CD4-positive, alpha-beta T cell treated with Interleukin-12 subunit alpha and Interleukin-12 subunit beta, for 1 hour (primary cell): ENCODE data around the gene KCNK5.

Source experiments
- DNase-seq: peaks from one replicate; pipeline ENCODE4 v3.0.0-alpha.2; 2020

KCNK5 gene, protein sequence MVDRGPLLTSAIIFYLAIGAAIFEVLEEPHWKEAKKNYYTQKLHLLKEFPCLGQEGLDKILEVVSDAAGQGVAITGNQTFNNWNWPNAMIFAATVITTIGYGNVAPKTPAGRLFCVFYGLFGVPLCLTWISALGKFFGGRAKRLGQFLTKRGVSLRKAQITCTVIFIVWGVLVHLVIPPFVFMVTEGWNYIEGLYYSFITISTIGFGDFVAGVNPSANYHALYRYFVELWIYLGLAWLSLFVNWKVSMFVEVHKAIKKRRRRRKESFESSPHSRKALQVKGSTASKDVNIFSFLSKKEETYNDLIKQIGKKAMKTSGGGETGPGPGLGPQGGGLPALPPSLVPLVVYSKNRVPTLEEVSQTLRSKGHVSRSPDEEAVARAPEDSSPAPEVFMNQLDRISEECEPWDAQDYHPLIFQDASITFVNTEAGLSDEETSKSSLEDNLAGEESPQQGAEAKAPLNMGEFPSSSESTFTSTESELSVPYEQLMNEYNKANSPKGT

DNA sequence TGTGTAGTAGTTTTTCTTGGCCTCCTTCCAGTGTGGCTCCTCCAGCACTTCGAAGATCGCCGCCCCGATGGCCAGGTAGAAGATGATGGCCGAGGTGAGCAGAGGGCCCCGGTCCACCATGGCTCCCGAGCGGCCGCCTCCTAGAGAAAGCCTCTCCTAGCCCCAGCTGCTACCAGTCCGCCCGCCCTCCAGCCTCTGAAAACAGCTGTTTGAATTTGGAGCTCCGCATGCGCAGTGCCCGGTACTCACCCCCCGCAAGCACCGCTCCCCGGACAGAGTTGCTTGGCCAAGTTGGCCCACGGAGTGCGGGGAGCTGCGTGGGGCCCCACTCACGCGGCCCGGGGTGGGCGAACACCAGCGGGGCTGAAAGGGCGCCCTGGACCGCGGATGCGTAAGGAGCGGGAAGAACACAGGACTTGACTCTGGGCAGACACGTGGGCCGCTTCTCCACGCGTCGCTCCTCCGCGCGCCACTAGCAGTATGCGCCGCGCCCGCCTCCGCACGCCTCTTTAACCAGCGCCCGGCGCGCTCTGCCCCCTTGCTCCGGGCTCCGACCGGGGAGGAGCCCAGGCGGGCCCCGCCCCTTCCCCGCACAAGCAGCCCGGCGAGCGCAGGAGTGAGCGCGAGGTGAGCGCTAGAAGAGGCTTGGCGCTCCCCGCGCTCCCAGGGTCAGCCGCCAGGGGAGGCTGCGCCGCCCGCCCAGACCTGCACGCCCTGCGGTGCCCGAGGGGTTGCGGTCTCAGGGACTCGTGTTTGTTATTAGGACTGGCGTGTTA is at the start of gene KCNK5:
KCNK5 (minus strand) TSS at position 484 of the 776 bp plus-strand sequence; CDS start at position 120, 364 bp downstream.
- peak; percentile 79 for DNase-seq

GRCh38 chr6:39276379-39276995 is 47.2 kb upstream of the KCNK5 start:
- DNase-seq, result no peak

DNA sequence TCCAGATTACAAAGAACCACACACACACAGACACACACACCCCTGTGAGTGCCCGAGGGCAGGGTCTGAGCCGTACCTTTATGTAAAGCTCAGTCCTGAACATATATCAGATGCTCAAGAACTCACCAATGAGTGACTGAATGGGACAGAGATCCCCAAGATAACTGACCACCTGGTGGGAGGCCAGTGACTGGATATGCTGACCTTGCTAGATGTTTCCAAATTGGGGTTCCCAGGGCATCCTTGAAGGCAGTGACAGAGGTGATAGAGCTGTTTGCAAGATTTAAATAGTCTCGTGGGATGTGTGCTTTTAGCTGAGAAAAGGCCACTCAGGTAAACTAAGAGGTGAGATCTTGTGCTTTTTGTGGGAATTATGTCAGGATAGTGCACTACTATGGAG is 45.6 kb upstream of the KCNK5 start:
- no peak for DNase-seq

DNA sequence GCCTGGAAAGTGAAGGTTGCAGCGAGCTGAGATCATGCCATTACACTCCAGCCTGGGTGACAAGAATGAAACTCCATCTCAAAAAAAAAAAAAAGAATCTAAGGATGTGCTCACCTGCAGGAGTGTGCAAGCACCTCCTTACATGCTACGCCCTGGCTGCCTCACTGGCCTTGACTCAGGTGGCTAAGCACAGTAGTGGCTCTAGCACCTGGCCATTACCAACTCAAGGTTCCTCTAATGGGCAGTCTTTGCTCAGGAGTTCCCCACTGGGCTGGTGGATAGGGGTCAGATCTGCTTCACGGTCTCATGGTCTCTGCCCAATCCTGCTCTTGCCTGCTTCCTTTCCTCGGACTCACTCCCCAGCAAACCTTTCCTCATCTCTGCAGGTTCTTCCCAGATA is 45.2 kb upstream of the KCNK5 start:
- no peak for DNase-seq

- no peak for DNase-seq
Measured at GRCh38 chr6:39273406-39273821, 44.1 kb upstream of the KCNK5 start.

DNA sequence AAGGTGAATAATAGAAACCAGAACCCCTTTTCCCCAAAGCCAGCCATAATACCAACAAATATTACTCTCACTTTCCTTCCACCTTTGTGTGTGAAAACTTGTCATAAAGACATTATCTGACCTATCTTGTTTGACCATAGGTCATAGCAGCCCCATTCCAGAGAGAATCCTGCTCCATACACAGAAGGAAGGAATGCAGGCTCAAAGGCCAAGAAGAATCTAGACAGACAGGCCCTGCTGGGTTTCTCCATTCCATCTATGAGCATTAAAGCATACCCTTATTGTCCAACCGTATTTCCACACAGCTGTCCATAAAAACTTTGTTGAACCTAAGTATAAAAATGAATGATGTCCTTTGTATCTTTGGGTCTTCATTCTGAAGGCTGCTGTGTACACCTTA is 40.7 kb upstream of the KCNK5 start:
- no peak for DNase-seq

DNA sequence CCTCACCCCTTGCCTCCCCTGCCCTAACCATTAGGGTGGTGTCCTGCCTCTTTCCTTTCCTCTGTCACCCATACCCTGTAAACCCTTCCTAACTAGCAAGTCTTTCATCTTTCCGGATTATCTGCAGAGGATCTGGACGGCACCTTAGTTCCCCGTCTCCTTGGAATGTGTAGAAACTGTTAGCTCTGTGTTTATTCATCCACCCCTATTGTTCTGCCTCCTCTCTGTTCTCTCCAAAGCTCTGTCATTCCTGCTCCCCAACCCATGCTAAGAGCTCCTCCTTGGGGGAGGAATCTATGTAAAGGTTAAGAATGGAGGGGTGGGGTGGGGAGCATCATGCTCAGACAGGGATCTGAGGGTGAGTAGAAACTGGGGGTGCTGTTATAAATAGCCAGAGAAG is 39.4 kb upstream of the KCNK5 start:
- no peak for DNase-seq

DNA sequence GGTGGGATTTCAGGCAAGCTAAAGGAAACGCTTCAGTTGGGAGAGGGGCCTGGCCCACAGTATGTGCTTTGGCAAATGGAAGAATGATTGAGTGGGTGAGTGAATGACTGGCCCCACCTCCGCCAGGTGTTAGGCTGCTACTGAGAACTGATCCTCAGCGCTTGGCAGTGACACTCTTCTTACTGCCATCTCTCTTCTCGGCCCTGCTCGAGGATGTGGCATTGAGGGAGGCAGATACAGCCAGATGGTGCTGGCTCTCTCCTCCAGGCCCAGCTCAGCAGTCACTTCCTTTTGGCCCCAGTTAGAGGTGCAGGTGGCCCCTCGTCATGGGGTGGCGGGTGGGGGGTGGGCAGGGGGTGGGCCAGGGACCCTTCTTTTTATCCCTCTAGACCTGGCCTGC is 38.9 kb upstream of the KCNK5 start:
- DNase-seq, result no peak

- DNase-seq, result no peak
Measured at GRCh38 chr6:39266782-39267355, 37.6 kb upstream of the KCNK5 start.

DNA sequence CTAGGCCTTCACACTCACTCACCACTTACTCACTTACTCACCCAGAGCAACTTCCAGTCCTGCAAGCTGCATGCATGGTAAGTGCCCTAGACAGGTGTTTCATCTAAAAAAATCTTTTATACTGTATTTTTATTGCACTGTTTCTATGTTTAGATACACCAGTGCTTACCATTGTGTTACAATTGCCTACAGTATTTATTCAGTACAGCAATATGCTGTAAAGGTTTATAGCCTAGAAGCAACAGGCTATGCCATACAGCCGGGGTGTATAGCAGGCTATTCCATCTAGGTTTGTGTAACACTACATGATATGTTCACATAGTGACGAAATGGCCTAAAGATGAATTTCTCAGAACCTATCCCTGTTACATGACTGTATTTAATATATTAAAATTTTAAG is 37.1 kb upstream of the KCNK5 start:
- no peak for DNase-seq

- no peak for DNase-seq
Measured at GRCh38 chr6:39263303-39264037, 34.2 kb upstream of the KCNK5 start.

- no peak for DNase-seq
Measured at GRCh38 chr6:39261751-39262150, 32.5 kb upstream of the KCNK5 start.

DNA sequence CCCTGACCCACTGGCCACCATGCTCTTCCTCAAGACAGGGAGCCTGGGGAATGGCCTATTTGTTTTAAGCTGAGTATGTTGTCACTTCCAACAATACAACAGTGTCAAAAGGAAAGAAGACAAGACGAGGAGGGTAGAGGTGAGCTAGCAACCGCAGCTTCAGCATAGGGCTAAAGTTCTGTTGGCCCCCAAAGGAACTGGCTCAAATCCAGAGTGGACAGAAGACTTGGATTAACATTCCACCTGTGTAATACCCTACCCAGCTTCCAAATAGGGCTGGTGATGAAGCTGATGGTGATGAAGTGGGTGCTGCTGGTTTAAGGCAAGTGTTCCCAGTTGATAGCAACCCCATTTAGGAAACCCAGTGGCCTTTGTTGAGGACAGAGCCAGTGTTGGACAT is 31.7 kb upstream of the KCNK5 start:
- no peak for DNase-seq

- no peak for DNase-seq
Measured at GRCh38 chr6:39260456-39260855, 31.2 kb upstream of the KCNK5 start.

GRCh38 chr6:39256294-39256940 is 27.1 kb upstream of the KCNK5 start:
- no peak for DNase-seq

- DNase-seq, result no peak
Measured at GRCh38 chr6:39254999-39255535, 25.8 kb upstream of the KCNK5 start.

- DNase-seq, result no peak
Measured at GRCh38 chr6:39251406-39251805, 22.1 kb upstream of the KCNK5 start.

DNA sequence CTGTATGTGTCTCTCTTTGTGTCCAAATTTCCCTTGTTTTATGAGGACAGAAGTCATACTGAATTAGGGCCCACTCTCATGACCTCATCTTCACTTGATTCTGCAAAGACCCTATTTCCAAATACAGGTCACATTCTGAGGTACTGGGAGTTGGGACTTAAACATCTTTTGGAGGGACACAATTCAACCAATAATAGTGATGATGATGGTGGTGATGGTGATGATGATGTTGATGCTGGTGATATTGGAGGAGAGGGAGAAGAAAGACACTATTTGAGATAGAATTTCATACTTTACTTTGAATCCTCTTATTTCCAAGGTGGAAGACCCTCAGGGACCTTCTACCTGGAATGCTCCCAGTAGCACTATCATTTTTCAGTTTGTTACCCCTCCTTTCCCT is 21.2 kb upstream of the KCNK5 start:
- no peak for DNase-seq

GRCh38 chr6:39249278-39249677 is 20.0 kb upstream of the KCNK5 start:
- DNase-seq, result no peak

- DNase-seq, result no peak
Measured at GRCh38 chr6:39247667-39248194, 18.5 kb upstream of the KCNK5 start.

GRCh38 chr6:39243809-39244208 is 14.5 kb upstream of the KCNK5 start:
- DNase-seq, result no peak
